ENCODE results near the gene ZSCAN10.

ZSCAN10 gene

DNA sequence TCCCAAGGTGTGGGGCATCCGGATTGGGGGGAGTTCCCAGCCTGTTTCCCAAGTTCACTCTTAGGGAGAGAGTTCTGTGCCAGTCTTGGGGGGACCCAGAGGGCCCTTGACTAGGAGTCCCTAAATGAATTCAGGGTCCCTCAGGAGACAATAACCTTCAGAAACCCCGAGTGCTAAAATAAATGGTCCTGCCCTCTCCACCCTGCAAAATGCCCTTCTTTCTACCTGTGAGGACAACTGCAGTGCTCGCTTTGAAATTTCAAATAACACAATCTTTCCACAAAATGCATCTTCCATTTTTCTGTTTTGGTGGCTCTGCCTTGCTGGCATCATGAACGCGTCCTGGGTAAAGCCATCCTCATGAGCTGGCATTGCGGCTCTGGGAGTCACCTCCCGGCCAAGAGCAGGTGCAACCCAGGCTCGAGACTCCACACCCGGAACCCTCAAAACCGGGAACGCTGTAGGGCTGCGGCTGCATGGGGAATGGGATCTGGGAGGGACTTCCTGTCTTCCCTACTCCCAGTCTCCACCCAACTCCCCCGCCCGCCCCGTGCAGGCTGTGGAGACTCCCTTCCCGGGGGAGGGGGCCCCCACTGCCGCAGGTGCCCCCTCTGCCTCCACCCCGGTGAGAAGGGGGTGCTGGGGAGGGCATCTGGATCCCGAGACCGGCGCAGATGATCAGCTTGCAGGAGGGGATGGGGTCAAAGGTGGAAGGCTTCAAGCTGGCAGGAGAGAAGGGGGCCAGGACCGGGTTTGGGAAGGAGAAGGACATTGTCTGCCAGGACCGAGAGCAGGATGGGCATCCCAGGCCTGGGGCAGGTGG, 13.2 kb upstream of the ZSCAN10 start, which contains the start of gene ZNF205:
Gene ZNF205 (plus strand): TSS at position 529 of the 823 bp plus-strand sequence. CDS start 845 bp downstream, outside the sequence.
- DNase-seq (ENCODE audit: low spot score) = peak; percentile 80

GRCh38 chr16:3106205-3106928, 7.3 kb upstream of the ZSCAN10 start:
- peak; percentile 92 for DNase-seq (ENCODE audit: low spot score)

GRCh38 chr16:3101841-3102470, 2.9 kb upstream of the ZSCAN10 start:
- DNase-seq (ENCODE audit: low spot score) = no peak

- peak; percentile 36 for DNase-seq (ENCODE audit: low spot score)
Measured at GRCh38 chr16:3101018-3101840, 2.1 kb upstream of the ZSCAN10 start.

- DNase-seq (ENCODE audit: low spot score) = peak; percentile 94
Measured at GRCh38 chr16:3099732-3100499, 822 bp upstream of the ZSCAN10 start.

DNA sequence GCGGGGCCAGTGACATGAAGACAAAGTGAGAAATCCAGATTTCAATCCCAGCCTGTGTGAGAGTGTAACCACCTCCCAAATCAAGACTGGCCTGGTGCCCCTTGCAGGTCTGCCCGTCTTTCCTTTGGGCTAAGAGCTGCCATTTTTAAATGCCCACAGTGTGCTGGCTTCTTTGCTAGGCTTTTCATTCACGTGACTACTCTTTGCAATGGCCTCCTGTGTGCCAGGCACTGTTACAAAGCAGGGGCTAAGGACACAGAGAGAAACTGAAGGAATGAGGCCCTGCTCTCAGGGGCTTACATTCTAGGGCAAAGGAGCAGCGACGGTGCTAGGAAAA, 269 bp upstream of the ZSCAN10 start:
- no peak for DNase-seq (ENCODE audit: low spot score)

GRCh38 chr16:3097266-3097665, 1.8 kb downstream of the ZSCAN10 start:
- DNase-seq (ENCODE audit: low spot score) = no peak

DNA sequence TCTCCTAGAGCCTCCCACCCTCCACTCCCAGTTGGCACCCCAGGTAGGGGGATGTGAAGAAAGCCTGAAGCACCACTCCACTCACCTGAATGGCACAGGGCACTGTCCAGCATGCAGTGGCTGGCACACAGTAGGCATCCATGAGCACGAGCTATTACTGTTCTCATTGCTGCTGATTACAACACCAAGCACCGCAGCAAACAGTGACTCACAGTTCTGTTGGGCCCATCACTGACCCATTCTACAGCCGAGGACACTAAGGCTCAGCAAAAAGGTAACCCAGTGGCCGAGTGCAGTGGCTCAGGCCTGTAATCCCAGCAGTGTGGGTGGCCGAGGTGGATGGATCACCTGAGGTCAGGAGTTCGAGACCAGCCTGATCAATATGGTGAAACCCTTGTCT, 2.7 kb downstream of the ZSCAN10 start:
- no peak for DNase-seq (ENCODE audit: low spot score)

GRCh38 chr16:3095869-3096268, 3.2 kb downstream of the ZSCAN10 start:
- no peak for DNase-seq (ENCODE audit: low spot score)

DNA sequence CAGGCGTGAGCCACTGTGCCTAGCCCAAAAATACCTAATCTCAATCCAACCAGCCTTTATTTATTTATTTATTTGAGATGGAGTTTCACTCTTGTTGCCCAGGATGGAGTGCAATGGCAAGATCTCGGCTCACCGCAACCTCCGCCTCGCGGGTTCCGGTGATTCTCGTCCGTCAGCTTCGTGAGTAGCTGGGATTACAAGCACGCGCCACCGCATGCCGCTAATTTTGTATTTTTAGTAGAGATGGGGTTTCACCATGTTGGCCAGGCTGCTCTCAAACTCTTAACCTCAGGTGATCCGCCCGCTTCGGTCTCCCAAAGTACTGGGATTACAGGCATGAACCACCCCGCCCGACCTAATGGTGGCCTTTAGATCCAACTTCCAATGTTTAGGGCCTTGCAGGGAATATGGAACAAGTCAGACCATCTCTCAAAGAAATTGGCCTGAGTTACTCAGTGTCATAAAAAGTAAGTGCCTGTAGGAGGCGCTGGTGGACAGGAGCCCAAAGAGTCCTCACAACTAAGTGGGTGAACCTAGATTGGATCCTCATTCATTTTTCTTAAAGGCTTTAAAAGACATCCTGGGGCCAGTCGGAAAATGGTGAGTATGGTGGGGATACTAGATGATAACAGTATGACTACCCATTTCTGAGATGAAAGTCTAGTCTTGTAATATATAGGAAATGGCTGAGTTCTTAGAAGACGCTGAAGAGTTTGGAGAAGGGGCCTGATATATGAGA, 4.6 kb downstream of the ZSCAN10 start:
- no peak for DNase-seq (ENCODE audit: low spot score)

DNA sequence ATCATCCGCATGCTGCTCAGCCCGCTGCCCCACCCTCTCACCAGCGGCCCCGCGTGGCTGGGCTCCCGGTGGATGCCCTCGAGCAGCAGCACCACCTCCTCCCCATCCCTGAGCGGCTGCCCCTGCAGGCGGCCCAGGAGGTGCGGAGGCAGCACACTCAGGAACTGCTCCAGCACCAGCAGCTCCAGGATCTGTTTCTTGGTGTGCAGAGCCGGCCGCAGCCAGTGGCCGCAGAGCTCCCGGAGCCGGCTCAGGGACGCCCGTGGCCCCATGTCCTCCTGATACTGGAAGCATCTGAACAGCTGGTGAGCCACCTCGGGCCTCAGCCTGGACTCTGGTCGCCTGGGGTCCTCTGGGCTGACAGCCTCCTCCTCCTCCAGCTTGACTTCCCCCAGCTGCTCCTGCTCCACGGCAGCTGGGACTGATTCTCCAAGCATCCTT, 6.6 kb downstream of the ZSCAN10 start:
- DNase-seq (ENCODE audit: low spot score) = no peak

DNA sequence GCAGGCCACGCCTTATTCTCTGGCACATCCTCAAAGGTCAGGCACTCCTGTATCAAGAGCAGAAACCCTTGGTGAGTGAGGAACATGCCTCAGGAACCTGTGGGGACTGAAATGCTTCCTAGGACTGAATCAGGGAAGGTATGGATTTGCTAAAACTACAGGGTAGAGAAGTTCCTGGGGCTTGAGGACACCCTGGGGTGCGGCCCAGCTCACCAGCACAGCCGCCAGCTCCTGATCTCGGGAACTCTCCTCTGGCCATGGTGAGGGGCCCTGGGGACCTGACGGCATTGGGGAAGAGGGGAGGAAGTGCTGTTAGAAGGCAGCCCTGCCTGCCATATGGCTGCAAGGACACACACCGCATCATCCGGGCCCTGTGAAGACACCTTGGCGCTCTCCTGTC, 7.5 kb downstream of the ZSCAN10 start:
- no peak for DNase-seq (ENCODE audit: low spot score)

DNA sequence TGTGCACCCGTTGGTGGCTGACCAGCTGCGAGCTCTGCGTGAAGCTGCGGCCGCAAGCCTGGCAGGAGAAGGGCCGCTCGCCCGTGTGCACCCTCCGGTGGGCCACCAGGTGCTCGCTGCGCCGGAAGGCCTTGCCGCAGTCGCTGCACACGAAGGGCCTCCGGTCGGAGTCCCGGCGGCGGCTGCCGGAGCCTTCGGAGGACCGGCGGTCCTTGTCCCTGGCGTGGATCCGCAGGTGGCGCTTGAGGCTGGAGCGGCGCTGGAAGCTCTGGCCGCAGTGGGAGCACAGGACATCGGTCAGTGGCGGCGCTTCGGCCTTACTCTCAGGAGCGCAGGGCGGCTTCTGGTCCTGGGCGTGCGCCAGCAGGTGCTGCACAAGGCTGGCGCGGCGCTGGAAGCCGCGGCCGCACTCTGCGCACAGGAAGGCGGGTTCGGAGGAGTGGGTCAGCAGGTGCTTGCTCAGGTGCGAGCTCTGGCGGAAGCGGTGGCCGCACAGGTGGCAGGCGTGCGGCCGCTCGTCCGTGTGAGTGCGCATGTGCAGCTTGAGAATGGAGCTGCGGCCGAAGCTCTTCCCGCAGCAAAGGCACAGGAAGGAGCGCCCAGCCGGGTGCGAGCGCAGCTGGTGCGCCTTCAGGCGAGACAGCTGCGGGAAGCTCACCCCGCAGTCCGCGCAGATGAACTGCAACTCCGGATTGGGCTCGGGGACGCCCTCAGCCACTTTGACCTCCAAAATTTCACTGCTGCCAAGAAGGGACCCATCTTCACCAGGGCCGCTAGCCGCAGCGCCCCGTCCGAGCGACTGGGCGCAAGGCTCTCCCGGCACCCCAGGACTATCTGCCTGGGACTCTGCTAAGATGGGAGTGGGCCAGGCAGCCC, 9.1 kb downstream of the ZSCAN10 start:
- DNase-seq (ENCODE audit: low spot score) = no peak

DNA sequence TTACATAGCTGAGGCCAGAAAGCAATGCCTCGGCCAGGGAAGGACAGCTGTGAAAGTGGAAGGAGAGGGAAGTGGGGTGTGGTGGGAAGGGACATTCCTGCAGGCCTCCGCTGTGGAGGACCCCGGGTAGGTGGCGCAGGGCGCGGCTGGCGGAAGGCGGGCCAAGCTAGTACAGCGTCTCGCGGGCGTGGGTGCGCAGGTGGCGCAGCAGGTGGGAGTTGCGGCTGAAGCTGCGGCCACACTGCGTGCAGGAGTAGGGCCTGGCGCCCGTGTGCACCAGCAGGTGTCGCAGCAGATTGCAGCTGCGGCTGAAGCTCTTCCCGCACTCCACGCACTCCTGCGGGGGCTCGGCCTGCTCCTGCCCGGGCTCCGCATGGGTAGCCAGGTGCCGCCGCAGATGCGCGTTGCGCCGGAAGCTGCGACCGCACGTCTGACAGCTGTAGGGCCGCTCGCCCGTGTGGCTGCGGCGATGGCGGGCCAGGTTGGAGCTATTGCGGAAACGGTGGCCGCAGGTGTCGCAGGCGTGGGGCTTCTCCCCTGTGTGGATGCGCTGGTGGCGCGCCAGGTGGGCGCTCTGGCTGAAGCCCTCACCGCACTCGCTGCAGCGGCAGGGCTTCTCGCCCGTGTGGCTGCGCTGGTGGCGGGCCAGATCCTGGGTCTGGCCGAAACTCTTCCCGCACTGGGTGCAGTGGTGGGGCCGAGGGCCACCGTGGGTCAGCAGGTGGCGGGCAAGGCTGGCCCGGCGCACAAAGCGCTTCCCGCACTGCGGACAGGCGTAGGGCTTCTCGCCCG, 10.0 kb downstream of the ZSCAN10 start:
- DNase-seq (ENCODE audit: low spot score) = no peak

DNA sequence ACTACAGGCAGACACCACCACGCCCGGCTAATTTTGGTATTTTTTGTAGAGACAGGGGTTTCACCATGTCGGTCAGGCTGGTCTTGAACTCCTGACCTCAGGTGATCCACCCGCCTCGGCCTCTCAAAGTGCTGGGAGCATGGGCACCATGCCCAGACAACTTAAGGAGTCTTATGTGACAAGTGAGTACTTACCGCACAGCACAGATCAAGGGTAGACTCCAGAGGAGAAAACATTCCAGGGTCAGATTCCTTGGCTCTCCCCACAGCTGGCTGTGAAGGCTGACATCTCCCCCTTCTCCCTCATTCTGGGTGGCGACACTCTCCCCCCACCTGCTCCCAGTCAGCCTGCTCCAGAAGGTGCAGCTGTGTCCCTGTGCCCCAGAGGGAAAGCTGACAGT, 10.6 kb downstream of the ZSCAN10 start:
- DNase-seq (ENCODE audit: low spot score) = no peak

- no peak for DNase-seq (ENCODE audit: low spot score)
Measured at GRCh38 chr16:3087243-3088235, 11.6 kb downstream of the ZSCAN10 start.

GRCh38 chr16:3086596-3087242, 12.4 kb downstream of the ZSCAN10 start:
- no peak for DNase-seq (ENCODE audit: low spot score)

Data from LoVo (cell line).